ENCODE data around the gene TGM6. TPM values are rescaled to one million over a fixed set of nuclear protein-coding genes. Genes with fewer than 3 reads are reported as not detected.

The TGM6 gene
- total and polyA plus RNA-seq, 11 donors: not detected

DNA sequence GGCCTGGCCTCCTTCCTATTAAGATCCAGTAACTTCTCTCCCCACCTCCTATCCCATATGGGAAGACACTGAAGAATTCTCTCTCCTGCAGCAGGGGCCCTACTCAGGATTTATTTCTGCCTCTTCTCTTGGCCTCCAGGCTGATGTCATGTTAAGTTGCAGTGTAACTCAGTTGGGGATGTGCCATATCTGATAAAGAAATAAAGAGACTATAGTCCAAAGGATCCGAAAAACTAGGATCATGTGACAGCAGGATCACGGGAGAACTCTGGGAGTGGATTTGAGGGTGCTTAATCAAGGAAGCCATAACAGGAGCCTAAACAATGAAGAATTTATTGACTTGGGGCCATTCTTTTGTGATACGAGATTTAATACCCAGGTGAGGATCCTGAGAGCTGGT is 38.5 kb upstream of the TGM6 start:
- Histone ChIP-seq H3K4me1 (no peaks in the 10 kb centered on the region), H3K4me3 (no peak overlapping the region), H3K9me3 (peaks cover 0 to 8% (median 0%) of the 10 kb centered on the region in 12 donors), H3K36me3 (no peaks in the 10 kb centered on the region), H3K27me3 (peaks cover 0 to 10% (median 0%) of the 10 kb centered on the region in 9 donors), H3K27ac (no peak overlapping the region)
- TF ChIP-seq, protein P1, sequence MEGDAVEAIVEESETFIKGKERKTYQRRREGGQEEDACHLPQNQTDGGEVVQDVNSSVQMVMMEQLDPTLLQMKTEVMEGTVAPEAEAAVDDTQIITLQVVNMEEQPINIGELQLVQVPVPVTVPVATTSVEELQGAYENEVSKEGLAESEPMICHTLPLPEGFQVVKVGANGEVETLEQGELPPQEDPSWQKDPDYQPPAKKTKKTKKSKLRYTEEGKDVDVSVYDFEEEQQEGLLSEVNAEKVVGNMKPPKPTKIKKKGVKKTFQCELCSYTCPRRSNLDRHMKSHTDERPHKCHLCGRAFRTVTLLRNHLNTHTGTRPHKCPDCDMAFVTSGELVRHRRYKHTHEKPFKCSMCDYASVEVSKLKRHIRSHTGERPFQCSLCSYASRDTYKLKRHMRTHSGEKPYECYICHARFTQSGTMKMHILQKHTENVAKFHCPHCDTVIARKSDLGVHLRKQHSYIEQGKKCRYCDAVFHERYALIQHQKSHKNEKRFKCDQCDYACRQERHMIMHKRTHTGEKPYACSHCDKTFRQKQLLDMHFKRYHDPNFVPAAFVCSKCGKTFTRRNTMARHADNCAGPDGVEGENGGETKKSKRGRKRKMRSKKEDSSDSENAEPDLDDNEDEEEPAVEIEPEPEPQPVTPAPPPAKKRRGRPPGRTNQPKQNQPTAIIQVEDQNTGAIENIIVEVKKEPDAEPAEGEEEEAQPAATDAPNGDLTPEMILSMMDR (IDR thresholded peaks at IDR 0.05): no peak
- no peak for TF ChIP-seq POLR2A (IDR thresholded peaks at IDR 0.05)
- intact Hi-C loops (cut with DNase I): no loop called here
- DNase-seq (no peak), ATAC-seq (no peak)
- 58 to 69% (median 60%) methylated on average over 3 of the region's 3 CpGs for WGBS, 4 donors

DNA sequence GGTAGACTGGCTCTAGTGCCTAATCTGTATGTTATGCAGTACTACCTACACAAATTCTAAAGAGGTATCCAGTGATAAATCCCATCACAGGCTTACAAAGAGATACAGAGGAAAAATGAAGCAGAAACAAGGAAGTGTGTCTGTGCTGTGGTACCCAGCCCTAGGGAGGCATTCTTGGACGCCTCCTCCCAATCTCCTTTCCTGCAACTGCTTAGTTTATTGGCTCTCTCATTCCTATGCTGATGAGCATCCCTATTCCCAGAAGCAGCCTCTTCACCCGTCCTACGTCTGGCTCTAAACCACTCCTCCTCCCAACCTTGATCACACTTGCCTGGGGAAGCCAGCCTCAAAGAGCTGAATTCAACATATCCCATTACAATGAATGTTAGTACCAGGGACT is 34.5 kb upstream of the TGM6 start:
- intact Hi-C loops (cut with DNase I): loop anchor here in 1 of 10 donors (5.0 kb wide), 1 partner anchor 139 kb away; no protein-coding TSS in a partner anchor
- Histone ChIP-seq H3K27ac (no peak overlapping the region), H3K9me3 (peaks cover 0 to 12% (median 0%) of the 10 kb centered on the region in 12 donors), H3K36me3 (no peaks in the 10 kb centered on the region), H3K4me3 (no peak overlapping the region), H3K4me1 (no peaks in the 10 kb centered on the region), H3K27me3 (peaks cover 0 to 25% (median 10%) of the 10 kb centered on the region in 9 donors)
- WGBS, 4 donors: 44 to 62% (median 57%) methylated on average over 3 of the region's 3 CpGs
- TF ChIP-seq, protein P1 (IDR thresholded peaks at IDR 0.05): no peak
- TF ChIP-seq POLR2A (IDR thresholded peaks at IDR 0.05): no peak
- DNase-seq (no peak), ATAC-seq (no peak)

- Histone ChIP-seq H3K9me3 (peaks cover 0 to 12% (median 0%) of the 10 kb centered on the region in 12 donors), H3K27me3 (peaks cover 0 to 25% (median 11%) of the 10 kb centered on the region in 9 donors), H3K4me1 (no peaks in the 10 kb centered on the region), H3K36me3 (no peaks in the 10 kb centered on the region), H3K4me3 (no peak overlapping the region), H3K27ac (no peak overlapping the region)
- ATAC-seq: no peak
- 60 to 72% (median 68%) methylated on average over 5 of the region's 5 CpGs for WGBS, 4 donors
- intact Hi-C loops (cut with DNase I): loop anchor here in 2 of 10 donors (2.0 to 5.0 kb wide), 2 partner anchors 140 to 141 kb away; no protein-coding TSS in a partner anchor
- no peak for DNase-seq
- TF ChIP-seq POLR2A (IDR thresholded peaks at IDR 0.05): no peak
- TF ChIP-seq, protein P1 (IDR thresholded peaks at IDR 0.05): no peak
These were observed 32.4 kb upstream of the TGM6 start for GRCh38 chr20:2348336-2348735.

GRCh38 chr20:2349801-2350200 is 30.9 kb upstream of the TGM6 start:
- no peak for DNase-seq
- H3K4me3 ChIP-seq: no peak overlapping the region
- intact Hi-C loops (cut with DNase I): loop anchor here in 3 of 10 donors (2.0 to 5.0 kb wide), 3 partner anchors 99 to 142 kb away; no protein-coding TSS in a partner anchor
- peaks cover 0 to 6% (median 0%) of the 10 kb centered on the region in 12 donors for H3K9me3 ChIP-seq
- peaks cover 0 to 34% (median 11%) of the 10 kb centered on the region in 9 donors for H3K27me3 ChIP-seq
- WGBS, 4 donors: 53 to 75% (median 59%) methylated on average over 4 of the region's 4 CpGs
- no peak for ATAC-seq
- no peak overlapping the region for H3K27ac ChIP-seq
- H3K36me3 ChIP-seq: no peaks in the 10 kb centered on the region
- no peak for TF ChIP-seq POLR2A (IDR thresholded peaks at IDR 0.05)
- TF ChIP-seq, protein P1 (IDR thresholded peaks at IDR 0.05): no peak
- no peaks in the 10 kb centered on the region for H3K4me1 ChIP-seq
